Measurements from ENCODE around the gene HMCN2.

DNA sequence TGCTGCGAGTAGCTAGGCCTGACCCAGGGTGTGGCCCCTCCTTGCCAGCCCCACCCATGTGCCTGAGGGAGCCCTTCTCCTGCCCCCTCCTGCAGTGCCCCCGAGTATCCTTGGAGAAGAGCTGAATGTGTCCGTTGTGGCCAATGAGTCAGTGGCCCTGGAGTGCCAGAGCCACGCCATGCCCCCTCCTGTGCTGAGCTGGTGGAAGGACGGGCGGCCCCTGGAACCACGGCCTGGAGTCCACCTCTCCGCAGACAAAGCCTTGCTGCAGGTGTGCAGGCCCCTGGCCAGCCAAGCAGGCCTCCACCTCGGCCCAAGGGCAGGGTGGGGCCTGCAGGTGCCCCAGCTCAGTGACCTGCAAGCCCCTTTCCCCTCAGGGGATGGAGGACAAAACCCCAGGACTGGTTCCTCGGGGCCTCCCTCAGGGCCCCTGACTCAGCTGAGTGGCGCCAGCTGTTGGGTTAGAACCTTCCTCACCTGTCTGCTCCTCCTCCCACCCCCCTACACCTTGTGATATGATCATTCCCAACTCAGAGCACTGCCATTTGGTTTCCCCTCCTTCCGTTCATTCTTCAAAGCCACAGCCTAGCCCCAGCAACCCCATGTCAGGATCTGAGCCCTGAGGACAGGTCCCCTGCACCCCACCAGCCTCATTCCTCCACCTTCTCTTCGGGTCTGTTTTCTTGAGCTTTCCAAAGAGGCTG lies 99.2 kb downstream of the HMCN2 start:
- TF ChIP-seq POLR2A (IDR thresholded peaks at IDR 0.05; ENCODE audit: low read depth, low read length) = no peak
- TF ChIP-seq, protein P1, sequence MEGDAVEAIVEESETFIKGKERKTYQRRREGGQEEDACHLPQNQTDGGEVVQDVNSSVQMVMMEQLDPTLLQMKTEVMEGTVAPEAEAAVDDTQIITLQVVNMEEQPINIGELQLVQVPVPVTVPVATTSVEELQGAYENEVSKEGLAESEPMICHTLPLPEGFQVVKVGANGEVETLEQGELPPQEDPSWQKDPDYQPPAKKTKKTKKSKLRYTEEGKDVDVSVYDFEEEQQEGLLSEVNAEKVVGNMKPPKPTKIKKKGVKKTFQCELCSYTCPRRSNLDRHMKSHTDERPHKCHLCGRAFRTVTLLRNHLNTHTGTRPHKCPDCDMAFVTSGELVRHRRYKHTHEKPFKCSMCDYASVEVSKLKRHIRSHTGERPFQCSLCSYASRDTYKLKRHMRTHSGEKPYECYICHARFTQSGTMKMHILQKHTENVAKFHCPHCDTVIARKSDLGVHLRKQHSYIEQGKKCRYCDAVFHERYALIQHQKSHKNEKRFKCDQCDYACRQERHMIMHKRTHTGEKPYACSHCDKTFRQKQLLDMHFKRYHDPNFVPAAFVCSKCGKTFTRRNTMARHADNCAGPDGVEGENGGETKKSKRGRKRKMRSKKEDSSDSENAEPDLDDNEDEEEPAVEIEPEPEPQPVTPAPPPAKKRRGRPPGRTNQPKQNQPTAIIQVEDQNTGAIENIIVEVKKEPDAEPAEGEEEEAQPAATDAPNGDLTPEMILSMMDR (IDR thresholded peaks at IDR 0.05; ENCODE audit: extremely low read depth in 1 of 2, insufficient read depth in 1 of 2, low read depth in 1 of 2, low read length in 2 of 2) = no peak
